Effector memory CD4-positive, alpha-beta T cell (primary cell): ENCODE results near the gene MCL1.
"Not testable (repeated sequence)": the region's sequence is repeated elsewhere in the genome, so short reads cannot be mapped to it uniquely, and the experiment has no call there.

Source experiments
- DNase-seq, 3 donors: peaks; one replicate each; pipeline ENCODE4 v3.0.0-alpha.2; 2020
- H3K27ac ChIP-seq: 2 replicates; pipeline ENCODE4 v1.7.0; 2013; ENCODE audit warnings: mild to moderate bottlenecking, low read length, moderate library complexity; ENCODE audit not compliant: insufficient read depth, poor library complexity, severe bottlenecking
- H3K27me3 ChIP-seq: replicated peaks from 2 replicates; pipeline ENCODE4 v1.7.0; 2013; ENCODE audit warnings: mild to moderate bottlenecking, low read length; ENCODE audit not compliant: insufficient read depth, control insufficient read depth, poor library complexity, severe bottlenecking
- H3K36me3 ChIP-seq: 2 replicates; pipeline ENCODE4 v1.7.0; 2013; ENCODE audit warnings: mild to moderate bottlenecking, low read length, moderate library complexity; ENCODE audit not compliant: control insufficient read depth, insufficient read depth
- H3K4me1 ChIP-seq: 2 replicates; pipeline ENCODE4 v1.7.0; 2013; ENCODE audit warnings: low read length, mild to moderate bottlenecking; ENCODE audit not compliant: control insufficient read depth, insufficient read depth, poor library complexity, severe bottlenecking
- H3K4me3 ChIP-seq: 2 replicates; pipeline ENCODE4 v1.7.0; 2013; ENCODE audit warnings: low read length, low read depth, mild to moderate bottlenecking; ENCODE audit not compliant: insufficient read depth, poor library complexity, severe bottlenecking
- H3K9me3 ChIP-seq: 2 replicates; pipeline ENCODE4 v1.7.0; 2013; ENCODE audit warnings: mild to moderate bottlenecking, low read length, moderate library complexity; ENCODE audit not compliant: control insufficient read depth

Gene MCL1

DNA sequence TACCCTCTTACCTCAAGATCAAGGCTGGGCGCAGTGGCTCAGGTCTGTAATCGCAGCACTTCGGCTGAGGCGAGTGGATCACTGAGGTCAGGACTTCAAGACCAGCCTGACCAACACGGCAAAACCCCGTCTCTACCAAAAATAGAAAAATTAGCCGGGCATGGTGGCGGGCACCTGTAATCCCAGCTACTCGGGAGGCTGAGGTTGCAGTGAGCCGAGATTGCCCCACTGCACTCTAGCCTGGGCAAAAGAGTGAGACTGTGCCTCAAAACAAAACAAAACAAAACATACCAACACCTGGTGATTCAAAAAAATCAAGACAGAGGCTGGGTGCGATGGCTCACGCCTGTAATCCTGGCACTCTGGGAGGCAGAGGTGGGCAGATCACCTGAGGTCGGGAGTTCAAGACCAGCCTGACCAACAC, 5.8 kb downstream of the MCL1 start:
- DNase-seq, H3K9me3 ChIP-seq, H3K27me3 ChIP-seq: not testable (repeated sequence)
- H3K4me3 ChIP-seq = peak overlapping the region; percentile 31
- H3K27ac ChIP-seq = peak overlapping the region; percentile 98
- H3K36me3 ChIP-seq = peaks cover 62% of the 10 kb centered on the region
- peaks cover 56% of the 10 kb centered on the region for H3K4me1 ChIP-seq

DNA sequence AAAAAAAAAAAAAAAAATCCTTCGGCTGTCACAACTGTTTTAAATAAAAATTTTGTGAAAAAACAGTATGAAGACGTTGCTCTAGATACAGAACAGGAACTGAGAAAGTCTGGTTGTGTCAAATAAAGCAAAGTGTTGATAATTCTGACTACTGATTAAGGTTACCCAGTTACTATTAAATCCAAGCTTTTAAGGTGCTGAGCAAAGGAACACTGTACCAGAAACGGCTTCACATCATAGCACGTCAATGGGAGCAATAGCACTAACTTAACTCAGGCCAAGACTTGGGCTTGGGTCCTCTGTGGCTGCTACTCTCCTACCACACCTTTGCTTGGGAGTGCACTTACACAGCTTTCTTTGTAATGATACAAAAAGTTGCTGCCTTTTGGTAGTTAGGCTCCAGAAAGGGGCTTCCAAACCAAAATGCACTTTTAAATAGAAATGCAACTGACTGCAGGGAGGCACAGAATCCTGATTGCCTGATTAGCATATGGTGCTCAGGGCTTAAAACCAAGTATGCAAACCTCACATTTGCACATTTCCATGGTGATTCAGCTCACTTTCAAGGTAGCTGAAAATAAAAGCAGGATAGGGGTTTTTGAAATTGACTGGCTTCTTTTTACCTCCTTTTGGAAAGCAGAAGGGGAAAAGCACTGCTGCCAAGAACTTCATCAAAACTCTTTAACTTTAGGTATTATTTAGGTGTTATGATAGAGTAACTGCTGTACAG, 6.3 kb downstream of the MCL1 start:
- DNase-seq = no peak
- Histone ChIP-seq H3K4me1 (peaks cover 61% of the 10 kb centered on the region), H3K36me3 (peaks cover 56% of the 10 kb centered on the region), H3K27me3 (no peaks in the 10 kb centered on the region), H3K27ac (peak overlapping the region; percentile 98), H3K4me3 (peak overlapping the region; percentile 31), H3K9me3 (no peaks in the 10 kb centered on the region)

DNA sequence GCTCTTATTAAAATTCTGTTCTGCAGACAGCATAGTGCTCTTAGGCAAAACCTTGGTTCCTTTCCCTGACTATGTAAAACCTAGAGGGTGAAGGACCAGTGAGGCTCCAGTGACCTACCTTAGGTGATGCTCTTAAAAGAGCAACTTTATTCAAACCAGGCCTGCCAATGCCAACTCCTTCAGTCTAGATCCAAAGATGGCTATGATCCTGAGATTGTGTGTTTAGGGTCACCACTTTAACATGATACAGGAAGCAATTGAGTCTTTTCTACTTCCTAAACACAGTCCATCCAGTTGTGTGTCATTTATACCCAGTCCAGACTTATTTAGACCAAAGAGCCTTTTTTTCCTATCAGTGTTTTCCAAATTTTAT, 10.8 kb downstream of the MCL1 start:
- H3K4me1 ChIP-seq = peaks cover 92% of the 10 kb centered on the region
- no peaks in the 10 kb centered on the region for H3K9me3 ChIP-seq
- H3K4me3 ChIP-seq = peak overlapping the region; percentile 52
- H3K36me3 ChIP-seq = peaks cover 20% of the 10 kb centered on the region
- peak overlapping the region; percentile 78 for H3K27ac ChIP-seq
- no peak for DNase-seq
- H3K27me3 ChIP-seq = no peaks in the 10 kb centered on the region

DNA sequence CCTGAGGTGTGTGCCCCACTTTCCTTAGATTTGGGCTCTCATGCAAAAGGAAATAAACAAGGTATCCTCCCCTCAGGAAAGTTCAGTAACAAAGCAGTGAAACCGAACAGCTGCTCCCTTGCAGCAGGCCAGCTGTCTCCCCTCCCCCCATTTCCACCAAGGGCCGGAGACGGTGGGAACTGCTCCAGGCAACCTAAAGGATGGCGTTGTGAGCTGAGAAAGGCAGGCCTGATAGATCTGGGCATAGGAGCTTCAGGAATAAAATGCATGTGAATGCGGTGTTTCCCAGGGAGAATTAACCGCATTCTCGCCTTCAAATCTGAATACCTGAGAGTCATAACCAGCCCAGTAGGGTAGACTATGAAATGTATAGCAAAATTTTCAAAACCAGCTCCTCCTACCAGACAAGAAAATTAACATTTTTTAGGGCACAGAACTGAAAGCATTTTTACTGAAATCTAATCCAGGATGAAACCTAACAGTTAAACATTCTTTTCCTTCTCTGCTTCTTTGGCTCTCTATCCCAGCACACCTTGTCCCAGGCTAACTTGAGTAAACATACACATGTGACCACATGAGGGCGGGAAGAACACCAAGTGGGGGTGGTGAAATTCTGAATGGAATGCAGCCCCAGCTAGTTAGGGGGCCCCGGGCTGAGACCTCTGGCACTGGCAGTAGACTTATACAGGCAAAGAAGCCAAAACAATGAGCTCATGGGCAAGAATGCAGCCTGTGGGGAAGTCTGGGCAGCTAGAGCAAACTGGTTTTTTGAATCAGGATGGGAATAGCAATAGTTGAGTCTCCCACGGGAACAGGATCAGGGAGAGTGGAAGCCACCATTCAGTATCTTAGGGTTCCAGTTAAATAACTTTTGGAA, 11.5 kb downstream of the MCL1 start:
- H3K4me3 ChIP-seq = peak overlapping the region; percentile 52
- H3K27ac ChIP-seq = peak overlapping the region; percentile 78

DNA sequence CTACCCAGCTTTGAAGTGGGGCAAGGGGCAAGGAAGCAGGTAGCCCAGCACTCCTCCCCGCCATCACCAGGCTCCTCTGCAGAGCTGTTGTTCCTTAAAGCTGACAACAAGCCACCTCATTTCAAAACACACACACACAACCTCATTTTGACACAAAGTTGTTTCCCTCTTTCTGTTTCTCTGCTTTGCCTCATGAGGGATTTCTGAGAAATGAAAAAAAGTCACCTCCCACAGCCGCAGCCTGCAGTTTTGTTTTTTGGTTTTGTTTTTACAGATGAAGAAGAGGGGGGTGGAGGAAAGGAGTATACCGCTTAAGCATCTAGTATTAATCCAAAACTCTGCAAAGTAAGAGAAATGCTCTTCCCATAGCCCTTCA, 12.1 kb downstream of the MCL1 start:
- H3K9me3 ChIP-seq = no peaks in the 10 kb centered on the region
- H3K4me1 ChIP-seq = peaks cover 89% of the 10 kb centered on the region
- no peaks in the 10 kb centered on the region for H3K27me3 ChIP-seq
- H3K4me3 ChIP-seq = peak overlapping the region; percentile 52
- peaks cover 7% of the 10 kb centered on the region for H3K36me3 ChIP-seq
- DNase-seq = no peak
- H3K27ac ChIP-seq = peak overlapping the region; percentile 78

More for the DNA sequence above, 11.5 kb downstream of the MCL1 start:
- peak in 1 of 3 donors; percentile 32 for DNase-seq
- peaks cover 14% of the 10 kb centered on the region for H3K36me3 ChIP-seq
- H3K4me1 ChIP-seq = peaks cover 91% of the 10 kb centered on the region
- no peaks in the 10 kb centered on the region for H3K9me3 ChIP-seq
- H3K27me3 ChIP-seq = no peaks in the 10 kb centered on the region

DNA sequence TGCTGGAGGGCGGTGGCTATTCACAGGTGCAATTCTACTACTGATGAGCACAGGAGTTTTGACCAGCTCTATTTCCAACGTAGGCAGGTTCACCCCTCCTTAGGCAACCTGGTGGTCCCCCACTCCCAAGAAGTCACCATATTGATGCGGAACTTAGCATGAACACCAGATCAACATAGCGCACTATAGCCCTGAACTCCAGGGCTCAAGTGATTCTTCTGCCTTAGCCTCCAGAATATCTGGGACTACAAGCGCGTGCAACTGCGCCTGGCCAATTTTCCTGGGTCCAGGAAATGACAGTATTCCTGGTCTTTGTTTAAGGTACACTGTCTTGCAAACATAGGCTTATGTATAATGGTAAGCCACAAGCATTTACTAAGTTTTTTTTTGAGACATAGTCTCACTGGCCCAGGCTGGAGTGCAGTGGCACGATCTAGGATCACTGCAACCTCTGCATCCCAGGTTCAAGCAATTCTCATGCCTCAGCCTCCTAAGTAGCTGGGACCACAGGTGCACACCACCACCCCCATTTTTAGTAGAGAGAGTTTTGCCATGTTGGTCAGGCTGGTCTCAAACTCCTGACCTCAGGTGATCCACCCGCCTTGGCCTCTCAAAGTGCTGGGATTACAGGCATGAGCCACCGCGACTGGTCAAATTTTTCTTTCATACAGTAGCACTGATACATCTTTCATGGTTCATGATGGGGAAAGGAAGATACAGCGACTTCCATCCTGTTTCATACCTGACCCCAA, 12.6 kb downstream of the MCL1 start:
- Histone ChIP-seq H3K9me3 (no peaks in the 10 kb centered on the region), H3K4me3 (peak overlapping the region; percentile 52), H3K4me1 (peaks cover 90% of the 10 kb centered on the region), H3K27me3 (no peaks in the 10 kb centered on the region), H3K36me3 (peaks cover 7% of the 10 kb centered on the region), H3K27ac (peak overlapping the region; percentile 78)
- no peak for DNase-seq

DNA sequence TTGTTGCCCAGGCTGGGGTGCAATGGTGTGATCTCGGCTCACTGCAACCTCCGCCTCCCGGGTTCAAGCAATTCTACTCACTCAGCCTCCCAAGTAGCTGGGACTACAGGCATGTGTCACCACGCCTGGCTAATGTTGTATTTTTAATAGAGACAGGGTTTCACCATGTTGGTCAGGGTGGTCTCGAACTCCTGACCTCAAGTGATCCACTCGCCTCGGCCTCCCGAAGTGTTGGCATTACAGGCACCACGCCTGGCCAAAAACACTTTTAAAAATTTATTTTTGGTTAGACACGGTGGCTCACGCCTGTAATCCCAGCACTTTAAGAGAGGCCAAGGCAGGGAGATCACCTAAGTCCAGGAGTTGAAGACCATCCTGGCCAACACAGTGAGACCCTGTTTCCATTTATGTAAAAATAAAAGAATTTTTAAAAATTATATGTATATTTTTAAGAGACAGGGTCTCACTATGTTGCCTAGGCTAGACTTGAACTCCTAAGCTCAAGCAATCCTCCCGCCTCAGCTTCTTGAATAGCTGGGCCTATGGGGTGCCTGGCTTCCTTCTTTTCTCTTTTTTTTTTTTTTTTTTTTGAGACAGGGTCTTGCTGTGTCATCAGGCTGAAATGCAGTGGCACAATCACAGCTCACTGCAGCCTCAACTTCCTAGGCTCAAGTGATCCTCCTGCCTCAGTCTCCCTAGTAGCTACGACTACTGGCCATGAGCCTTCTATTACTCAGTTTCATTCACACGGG, 14.0 kb downstream of the MCL1 start:
- H3K4me3 ChIP-seq, H3K9me3 ChIP-seq, H3K36me3 ChIP-seq, DNase-seq, H3K27me3 ChIP-seq: not testable (repeated sequence)
- Histone ChIP-seq H3K27ac (peak overlapping the region; percentile 92), H3K4me1 (peaks cover 88% of the 10 kb centered on the region)

DNA sequence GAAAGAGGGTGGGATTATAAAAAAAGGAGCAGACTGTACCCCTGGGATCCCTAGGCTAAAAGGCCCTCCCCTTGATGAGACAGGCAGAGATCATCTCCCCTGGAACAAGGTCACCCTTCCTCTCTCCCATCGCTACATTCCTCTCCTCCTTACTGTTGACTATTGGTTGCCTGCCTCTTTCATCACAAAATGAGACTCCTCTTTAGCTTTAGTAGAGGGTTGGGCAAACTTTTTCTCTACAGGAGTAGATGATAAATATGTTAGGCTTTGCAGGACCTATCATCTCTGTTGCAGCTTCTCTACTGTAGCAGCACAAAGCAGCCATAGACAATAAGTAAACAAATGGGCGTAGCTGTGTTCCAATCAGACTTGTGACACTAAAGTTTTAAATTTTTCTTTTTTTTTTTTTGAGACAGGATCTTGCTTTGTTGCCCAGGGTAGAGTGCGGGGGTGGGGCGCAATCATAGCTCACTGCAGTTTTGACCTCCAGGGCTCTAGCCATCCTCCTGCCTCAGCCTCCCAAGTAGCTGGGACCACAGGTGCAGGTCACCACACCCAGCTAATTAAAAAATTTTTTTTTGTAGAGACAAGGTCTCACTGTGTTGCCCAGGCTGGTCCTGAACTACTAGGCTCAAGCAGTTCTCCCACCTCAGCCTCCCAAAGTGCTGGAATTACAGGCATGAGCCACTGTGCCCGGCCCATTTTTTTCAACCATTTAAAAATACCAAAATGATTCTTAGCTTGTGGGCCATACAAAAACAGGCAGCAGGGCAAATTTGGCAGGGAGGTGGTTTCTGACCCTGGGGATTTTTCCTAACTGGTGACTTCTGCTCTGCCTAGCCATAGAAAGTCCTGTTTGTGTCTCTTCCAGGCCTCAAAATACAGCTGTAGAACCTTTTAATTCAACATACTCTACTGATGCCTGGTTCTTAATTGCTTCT, 15.1 kb downstream of the MCL1 start:
- H3K27ac ChIP-seq = peak overlapping the region; percentile 92
- no peaks in the 10 kb centered on the region for H3K36me3 ChIP-seq
- H3K9me3 ChIP-seq = no peaks in the 10 kb centered on the region
- DNase-seq = no peak
- no peaks in the 10 kb centered on the region for H3K27me3 ChIP-seq
- peak overlapping the region; percentile 23 for H3K4me3 ChIP-seq
- H3K4me1 ChIP-seq = peaks cover 84% of the 10 kb centered on the region
